Colonic mucosa (tissue), 4 donors: ENCODE data around the gene EZH1. TPM values are rescaled to one million over a fixed set of nuclear protein-coding genes. Genes with fewer than 3 reads are reported as not detected.

Source experiments
- DNase-seq: peaks from one replicate; pipeline ENCODE4 v3.0.0-alpha.2; 2020
- H3K27ac ChIP-seq: fragments of 200-600 bp; one replicate; pipeline ENCODE4 v1.8.0; 2021
- H3K27me3 ChIP-seq: fragments of 200-600 bp; one replicate; pipeline ENCODE4 v1.8.0; 2021
- H3K36me3 ChIP-seq: fragments of 200-600 bp; one replicate; pipeline ENCODE4 v1.8.0; 2021
- H3K4me1 ChIP-seq: fragments of 200-600 bp; one replicate; pipeline ENCODE4 v1.8.0; 2021; ENCODE audit warnings: mild to moderate bottlenecking
- H3K4me3 ChIP-seq: fragments of 200-600 bp; one replicate; pipeline ENCODE4 v1.8.0; 2021
- H3K9ac ChIP-seq, 2 donors: one replicate each; pipeline ENCODE4 v1.7.0; 2013; ENCODE audit warnings: control low read depth in 2 of 2, low read depth in 2 of 2, low read length in 2 of 2
- H3K9me3 ChIP-seq: fragments of 200-600 bp; one replicate; pipeline ENCODE4 v1.8.0; 2021
- intact Hi-C: fragments of 100-400 bp; cut with DNase I; formaldehyde crosslinking; loops from one replicate; pipeline ENCODE4 v1.14.1; 2022
- total RNA-seq, 2 donors: library from RNA; stranded (reverse); fragmentation: NEBNext Ultra II Directional in 1 of 2; extraction: Animal tissue kit (Norgen Biotek cat#: 25700) in 1 of 2; gene quantifications; one replicate each; pipeline ENCODE4 v1.2.1, GENCODE V29; 2021
- TF ChIP-seq, protein P1 (sequence below): fragments of 200-600 bp; IDR thresholded peaks from one replicate; pipeline ENCODE4 v1.8.0; 2022; ENCODE audit warnings: antibody characterized with exemption, mild to moderate bottlenecking
- donor health status: healthy.
- donor health status: DM: no; HTN: no; CAD: no.
- donor health status: DM: no; HTN: no; CAD: no.

The EZH1 gene
- total RNA-seq, 2 donors from 2014 or later, result 15.9 to 20.3 TPM

DNA sequence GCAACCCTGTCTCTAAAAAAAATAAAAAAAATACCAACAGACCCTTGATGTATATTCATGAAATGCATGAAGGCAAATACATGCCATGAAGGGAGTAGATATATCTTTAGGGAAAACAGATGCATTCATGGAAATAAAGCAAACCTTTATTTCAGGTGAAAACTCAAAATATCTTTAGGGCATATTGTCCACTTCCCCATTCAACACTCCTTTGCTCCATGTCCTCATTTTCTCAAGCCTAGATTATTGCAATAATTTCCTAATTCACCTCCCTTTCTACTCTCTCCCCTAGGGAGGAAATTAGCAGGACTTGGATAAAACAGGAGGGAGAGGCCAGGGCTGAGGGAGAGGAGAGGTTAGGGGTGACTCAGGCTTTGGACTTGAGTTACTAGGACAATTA, 22.7 kb upstream of the EZH1 start:
- H3K4me3 ChIP-seq, result no peak overlapping the region
- no peaks in the 10 kb centered on the region for H3K27me3 ChIP-seq
- H3K27ac ChIP-seq, result no peak overlapping the region
- H3K9ac ChIP-seq, result no peak overlapping the region
- no peaks in the 10 kb centered on the region for H3K4me1 ChIP-seq
- DNase-seq, result no peak
- H3K9me3 ChIP-seq, result no peaks in the 10 kb centered on the region
- intact Hi-C loops, result no loop called here
- TF ChIP-seq, protein P1, sequence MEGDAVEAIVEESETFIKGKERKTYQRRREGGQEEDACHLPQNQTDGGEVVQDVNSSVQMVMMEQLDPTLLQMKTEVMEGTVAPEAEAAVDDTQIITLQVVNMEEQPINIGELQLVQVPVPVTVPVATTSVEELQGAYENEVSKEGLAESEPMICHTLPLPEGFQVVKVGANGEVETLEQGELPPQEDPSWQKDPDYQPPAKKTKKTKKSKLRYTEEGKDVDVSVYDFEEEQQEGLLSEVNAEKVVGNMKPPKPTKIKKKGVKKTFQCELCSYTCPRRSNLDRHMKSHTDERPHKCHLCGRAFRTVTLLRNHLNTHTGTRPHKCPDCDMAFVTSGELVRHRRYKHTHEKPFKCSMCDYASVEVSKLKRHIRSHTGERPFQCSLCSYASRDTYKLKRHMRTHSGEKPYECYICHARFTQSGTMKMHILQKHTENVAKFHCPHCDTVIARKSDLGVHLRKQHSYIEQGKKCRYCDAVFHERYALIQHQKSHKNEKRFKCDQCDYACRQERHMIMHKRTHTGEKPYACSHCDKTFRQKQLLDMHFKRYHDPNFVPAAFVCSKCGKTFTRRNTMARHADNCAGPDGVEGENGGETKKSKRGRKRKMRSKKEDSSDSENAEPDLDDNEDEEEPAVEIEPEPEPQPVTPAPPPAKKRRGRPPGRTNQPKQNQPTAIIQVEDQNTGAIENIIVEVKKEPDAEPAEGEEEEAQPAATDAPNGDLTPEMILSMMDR, result no peak
- no peaks in the 10 kb centered on the region for H3K36me3 ChIP-seq

DNA sequence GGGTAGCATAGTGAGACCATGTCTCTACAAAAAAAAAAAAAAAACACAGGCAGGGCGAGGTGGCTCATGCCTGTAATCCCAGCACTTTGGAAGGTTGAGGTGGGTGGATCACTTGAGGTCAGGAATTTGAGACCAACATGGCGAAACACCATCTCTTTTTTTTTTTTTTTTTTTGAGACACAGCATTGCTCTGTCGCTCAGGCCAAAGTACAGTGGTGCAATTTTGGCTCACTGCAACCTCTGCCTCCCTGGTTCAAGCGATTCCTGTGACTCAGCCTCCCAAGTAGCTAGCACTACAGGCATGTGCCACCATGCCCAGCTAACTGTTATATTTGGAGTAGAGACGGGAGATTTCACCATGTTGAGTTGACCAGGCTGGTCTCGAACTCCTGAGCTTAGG, 21.3 kb upstream of the EZH1 start:
- Histone ChIP-seq H3K27ac (no peak overlapping the region), H3K4me1 (no peaks in the 10 kb centered on the region), H3K27me3 (peaks cover 8% of the 10 kb centered on the region), H3K4me3 (no peak overlapping the region), H3K36me3 (no peaks in the 10 kb centered on the region), H3K9me3 (no peaks in the 10 kb centered on the region), H3K9ac (no peak overlapping the region)
- no peak for DNase-seq
- intact Hi-C loops, result no loop called here
- TF ChIP-seq, protein P1, result no peak

DNA sequence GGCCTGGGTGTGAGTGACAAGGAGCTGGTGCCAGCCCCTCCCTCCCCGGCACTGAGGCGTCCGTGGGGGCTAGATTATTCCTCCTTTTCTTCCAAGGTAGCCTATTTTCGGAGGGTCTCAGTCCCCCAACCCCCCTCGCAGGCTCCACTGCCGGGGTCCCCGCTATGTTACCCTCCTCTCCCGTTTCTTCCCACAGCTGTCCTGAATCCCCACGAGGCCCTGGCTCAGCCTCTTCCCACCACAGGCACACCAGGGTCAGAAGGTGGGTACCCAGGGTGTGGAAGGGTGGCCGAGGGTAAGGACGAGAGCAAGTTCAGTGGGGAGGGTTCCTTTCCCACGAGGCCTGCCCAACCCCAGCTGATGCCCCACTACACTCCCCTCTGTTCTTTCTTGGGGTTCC, 16.8 kb upstream of the EZH1 start:
- intact Hi-C loops, result loop anchor here (5.0 kb wide), 1 partner anchor 39 kb away; no protein-coding TSS in a partner anchor
- TF ChIP-seq, protein P1, result no peak
- peaks cover 18% of the 10 kb centered on the region for H3K27me3 ChIP-seq
- no peak for DNase-seq
- no peak overlapping the region for H3K27ac ChIP-seq
- H3K9ac ChIP-seq, result peak overlapping the region; percentile 46 to 66
- no peaks in the 10 kb centered on the region for H3K4me1 ChIP-seq
- H3K36me3 ChIP-seq, result no peaks in the 10 kb centered on the region
- H3K4me3 ChIP-seq, result peak overlapping the region; percentile 43
- H3K9me3 ChIP-seq, result no peaks in the 10 kb centered on the region

DNA sequence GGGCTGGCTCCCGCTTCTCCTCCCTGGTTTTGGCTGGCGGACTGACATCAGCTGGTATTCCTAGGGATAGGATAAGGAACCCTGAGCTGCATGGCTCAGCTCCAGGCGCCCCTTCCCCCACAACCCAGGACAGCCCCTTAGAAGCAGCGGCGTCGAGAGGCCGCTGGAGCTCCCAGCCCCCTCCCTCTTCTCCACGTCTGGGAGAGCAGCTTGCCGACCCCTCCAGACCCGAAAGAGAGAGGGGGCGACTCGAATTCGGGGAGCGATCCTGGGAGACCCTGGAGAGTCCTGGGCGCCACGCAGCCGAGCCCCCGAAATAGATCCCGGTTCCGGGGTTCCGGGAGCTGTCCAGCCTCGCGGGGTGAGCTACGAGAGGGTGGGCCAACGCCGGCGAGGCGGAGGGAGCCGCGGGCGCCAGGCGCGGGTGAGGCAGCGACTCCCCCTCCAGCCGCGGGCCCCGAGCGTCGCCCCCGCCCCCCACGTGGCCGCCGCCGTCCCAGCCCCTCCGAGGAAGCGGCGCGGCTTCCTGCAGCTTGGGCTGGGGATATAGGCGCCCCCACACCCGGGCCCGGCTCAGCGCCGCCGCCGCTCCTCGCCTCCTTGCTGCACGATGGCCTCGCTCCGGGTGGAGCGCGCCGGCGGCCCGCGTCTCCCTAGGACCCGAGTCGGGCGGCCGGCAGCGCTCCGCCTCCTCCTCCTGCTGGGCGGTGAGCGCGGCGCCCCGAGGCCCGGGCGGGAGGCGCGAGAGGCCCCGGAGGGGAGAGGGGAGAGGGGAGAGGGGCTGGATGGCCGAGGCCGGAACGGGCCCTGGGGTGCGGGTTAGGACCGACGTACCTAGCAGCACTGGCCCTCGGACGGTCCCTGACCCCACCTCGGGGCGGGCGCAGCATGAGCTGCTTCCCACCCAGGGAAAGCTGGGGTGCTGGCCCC, 16.1 kb upstream of the EZH1 start, which contains the start of gene RAMP2:
Gene RAMP2 (plus strand): TSS at position 576 of the 930 bp plus-strand sequence. CDS start 35 bp downstream, at position 611.
- intact Hi-C loops, result loop anchor here (5.0 kb wide), 1 partner anchor 39 kb away; no protein-coding TSS in a partner anchor
- Histone ChIP-seq H3K4me1 (no peaks in the 10 kb centered on the region), H3K4me3 (peak within 1 kb of the TSS; percentile 43), H3K27ac (no peak within 1 kb of the TSS), H3K9me3 (no peaks in the 10 kb centered on the region), H3K36me3 (no peaks in the 10 kb centered on the region), H3K9ac (peak within 1 kb of the TSS; percentile 46 to 66), H3K27me3 (peaks cover 18% of the 10 kb centered on the region)
- no peak for DNase-seq
- TF ChIP-seq, protein P1, result no peak

DNA sequence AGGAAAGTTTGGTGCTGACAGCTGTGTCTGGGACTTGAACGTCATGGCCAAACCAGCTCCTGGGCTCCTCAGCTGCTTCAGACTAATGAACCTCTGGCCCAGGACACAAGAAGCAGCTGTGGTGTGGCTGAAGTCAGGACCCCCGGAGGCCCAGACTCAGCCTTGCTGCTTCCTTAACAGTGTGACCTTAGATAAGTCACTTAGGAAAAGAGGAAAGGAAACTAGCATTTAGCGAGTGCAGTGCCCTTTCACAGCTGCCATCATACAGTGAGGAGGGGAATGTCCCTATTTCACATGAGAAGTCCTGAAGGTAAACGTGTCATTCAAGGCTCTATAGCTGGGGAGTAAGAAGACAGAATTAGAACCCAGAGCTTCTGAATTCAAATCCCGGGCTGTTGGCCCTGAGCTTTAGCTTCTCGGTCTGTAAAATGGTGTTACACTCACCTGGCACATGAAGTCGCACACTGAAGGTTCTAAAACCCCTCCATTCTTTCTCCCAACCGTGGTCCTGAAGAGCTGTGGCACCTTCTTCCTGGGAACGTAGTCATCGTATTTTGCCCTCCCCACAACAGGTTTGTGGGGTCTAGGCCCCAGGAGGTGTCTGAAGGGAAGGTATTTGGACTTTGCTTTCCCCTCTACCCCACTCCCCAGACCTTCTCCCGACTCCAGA, 15.3 kb upstream of the EZH1 start:
- Histone ChIP-seq H3K4me1 (no peaks in the 10 kb centered on the region), H3K9ac (peak overlapping the region in 1 of 2 donors; percentile 66), H3K4me3 (no peak overlapping the region), H3K27ac (no peak overlapping the region), H3K36me3 (no peaks in the 10 kb centered on the region), H3K27me3 (peaks cover 18% of the 10 kb centered on the region), H3K9me3 (no peaks in the 10 kb centered on the region)
- TF ChIP-seq, protein P1, result no peak
- DNase-seq, result no peak
- intact Hi-C loops, result loop anchor here (5.0 kb wide), 1 partner anchor 38 kb away; no protein-coding TSS in a partner anchor
